ENCODE data around the gene DPH1. TPM values are rescaled to one million over a fixed set of nuclear protein-coding genes. Genes with fewer than 3 reads are reported as not detected.

The DPH1 gene
- total and polyA plus RNA-seq, 4 donors: 9.8 to 24.6 (median 19.4) TPM

GRCh38 chr17:2054262-2054511 is 24.2 kb downstream of the DPH1 start:
- Histone ChIP-seq H3K9me3 (ENCODE audit: control insufficient read depth in 4 of 4, low read length in 3 of 4) (no peaks in the 10 kb centered on the region), H3K36me3 (ENCODE audit: control insufficient read depth in 4 of 4, insufficient read depth in 3 of 4, low read depth in 1 of 4, low read length in 3 of 4) (no peaks in the 10 kb centered on the region), H3K4me1 (ENCODE audit: control insufficient read depth in 4 of 4, insufficient read depth in 4 of 4, low read length in 3 of 4) (peaks cover 13 to 48% (median 33%) of the 10 kb centered on the region in 4 donors), H3K27ac (ENCODE audit: low read depth in 1 of 2, low read length in 2 of 2) (peak overlapping the region; percentile 46 to 73), H3K9ac (ENCODE audit: low read depth in 1 of 2, low read length in 2 of 2) (no peak overlapping the region), H3K27me3 (ENCODE audit: control insufficient read depth in 4 of 4, insufficient read depth in 4 of 4, low read length in 3 of 4) (peaks cover 0 to 2% (median 0%) of the 10 kb centered on the region in 4 donors), H3K4me3 (ENCODE audit: low read depth in 1 of 3, low read length in 3 of 3) (peak overlapping the region in 1 of 3 donors; percentile 28)
- TF ChIP-seq, protein P1, sequence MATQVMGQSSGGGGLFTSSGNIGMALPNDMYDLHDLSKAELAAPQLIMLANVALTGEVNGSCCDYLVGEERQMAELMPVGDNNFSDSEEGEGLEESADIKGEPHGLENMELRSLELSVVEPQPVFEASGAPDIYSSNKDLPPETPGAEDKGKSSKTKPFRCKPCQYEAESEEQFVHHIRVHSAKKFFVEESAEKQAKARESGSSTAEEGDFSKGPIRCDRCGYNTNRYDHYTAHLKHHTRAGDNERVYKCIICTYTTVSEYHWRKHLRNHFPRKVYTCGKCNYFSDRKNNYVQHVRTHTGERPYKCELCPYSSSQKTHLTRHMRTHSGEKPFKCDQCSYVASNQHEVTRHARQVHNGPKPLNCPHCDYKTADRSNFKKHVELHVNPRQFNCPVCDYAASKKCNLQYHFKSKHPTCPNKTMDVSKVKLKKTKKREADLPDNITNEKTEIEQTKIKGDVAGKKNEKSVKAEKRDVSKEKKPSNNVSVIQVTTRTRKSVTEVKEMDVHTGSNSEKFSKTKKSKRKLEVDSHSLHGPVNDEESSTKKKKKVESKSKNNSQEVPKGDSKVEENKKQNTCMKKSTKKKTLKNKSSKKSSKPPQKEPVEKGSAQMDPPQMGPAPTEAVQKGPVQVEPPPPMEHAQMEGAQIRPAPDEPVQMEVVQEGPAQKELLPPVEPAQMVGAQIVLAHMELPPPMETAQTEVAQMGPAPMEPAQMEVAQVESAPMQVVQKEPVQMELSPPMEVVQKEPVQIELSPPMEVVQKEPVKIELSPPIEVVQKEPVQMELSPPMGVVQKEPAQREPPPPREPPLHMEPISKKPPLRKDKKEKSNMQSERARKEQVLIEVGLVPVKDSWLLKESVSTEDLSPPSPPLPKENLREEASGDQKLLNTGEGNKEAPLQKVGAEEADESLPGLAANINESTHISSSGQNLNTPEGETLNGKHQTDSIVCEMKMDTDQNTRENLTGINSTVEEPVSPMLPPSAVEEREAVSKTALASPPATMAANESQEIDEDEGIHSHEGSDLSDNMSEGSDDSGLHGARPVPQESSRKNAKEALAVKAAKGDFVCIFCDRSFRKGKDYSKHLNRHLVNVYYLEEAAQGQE (IDR thresholded peaks at IDR 0.05): no peak
- TF ChIP-seq GABPA (IDR thresholded peaks at IDR 0.05 in 1 of 2, conservative IDR thresholded peaks at IDR 0.05 in 1 of 2) (no peak), JUND (IDR thresholded peaks at IDR 0.05) (no peak), HNF4A (conservative IDR thresholded peaks at IDR 0.05) (no peak), FOXA2 (IDR thresholded peaks at IDR 0.05) (no peak), YY1 (IDR thresholded peaks at IDR 0.05) (no peak), TAF1 (conservative IDR thresholded peaks at IDR 0.05) (no peak), RXRA (IDR thresholded peaks at IDR 0.05) (no peak), EGR1 (IDR thresholded peaks at IDR 0.05; ENCODE audit: low read depth in 2 of 2) (no peak), RAD21 (IDR thresholded peaks at IDR 0.05) (no peak), NR2F2 (IDR thresholded peaks at IDR 0.05) (no peak)
- 13% methylated on average over 16 of the region's 16 CpGs for WGBS
- no peak for DNase-seq (ENCODE audit: low spot score)

DNA sequence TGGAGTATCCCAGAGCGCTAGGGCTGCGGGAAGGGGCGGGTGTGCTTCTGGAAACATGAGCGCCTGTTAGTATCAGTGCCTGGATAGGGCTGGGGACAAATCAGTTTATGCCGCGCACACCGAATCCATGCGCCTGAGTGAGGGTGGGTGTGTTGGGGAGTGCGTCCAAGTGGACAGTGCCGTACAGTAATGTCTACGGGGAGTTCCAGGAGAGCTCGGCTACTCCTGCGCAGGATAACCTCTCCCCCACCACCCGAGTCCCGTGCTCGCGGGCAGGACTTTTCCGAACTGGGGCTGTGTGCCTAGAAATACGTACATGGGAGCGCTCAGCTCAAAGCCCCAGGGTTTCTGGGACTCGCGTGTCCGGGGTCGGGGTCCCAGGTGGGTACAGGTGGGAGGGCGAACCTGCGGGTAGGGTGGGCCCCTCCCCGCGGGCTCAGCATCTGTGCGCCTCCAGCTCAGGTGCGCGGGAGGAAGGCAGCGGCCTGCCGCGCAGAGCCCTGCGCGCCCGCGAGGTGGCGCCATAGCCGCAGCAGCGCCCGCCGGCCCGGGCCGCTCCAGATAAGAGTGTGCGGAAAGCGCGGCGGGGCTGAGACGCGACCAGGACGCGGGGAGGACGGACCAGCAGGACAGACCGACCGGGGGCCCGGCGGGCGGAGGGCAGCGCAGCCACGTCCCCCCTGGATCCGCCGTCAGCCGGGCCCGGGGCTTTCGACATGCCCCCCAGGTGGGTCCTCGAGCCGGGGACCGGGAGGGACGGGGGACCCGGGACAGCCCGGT is 24.7 kb downstream of the DPH1 start, which contains the start of gene HIC1:
TSS of gene HIC1 (plus strand) at position 592 of the 780 bp plus-strand sequence. CDS start 1,588 bp downstream, outside the sequence.
- Histone ChIP-seq H3K9ac (ENCODE audit: low read depth in 1 of 2, low read length in 2 of 2) (no peak within 1 kb of the TSS), H3K27me3 (ENCODE audit: control insufficient read depth in 4 of 4, insufficient read depth in 4 of 4, low read length in 3 of 4) (peaks cover 0 to 2% (median 0%) of the 10 kb centered on the region in 4 donors), H3K4me3 (ENCODE audit: low read depth in 1 of 3, low read length in 3 of 3) (peak within 1 kb of the TSS in 2 of 3 donors; percentile 37 to 64), H3K36me3 (ENCODE audit: control insufficient read depth in 4 of 4, insufficient read depth in 3 of 4, low read depth in 1 of 4, low read length in 3 of 4) (peaks cover 0 to under 1% (median 0%) of the 10 kb centered on the region in 4 donors), H3K9me3 (ENCODE audit: control insufficient read depth in 4 of 4, low read length in 3 of 4) (no peaks in the 10 kb centered on the region), H3K27ac (ENCODE audit: low read depth in 1 of 2, low read length in 2 of 2) (peak within 1 kb of the TSS; percentile 73 to 82), H3K4me1 (ENCODE audit: control insufficient read depth in 4 of 4, insufficient read depth in 4 of 4, low read length in 3 of 4) (peaks cover 10 to 43% (median 30%) of the 10 kb centered on the region in 4 donors)
- peak; percentile 81 for DNase-seq (ENCODE audit: low spot score)
- WGBS: 3% methylated on average over 72 of the region's 72 CpGs
- TF ChIP-seq RAD21 (IDR thresholded peaks at IDR 0.05) (peak; percentile 61 to 78), CTCF (IDR thresholded peaks at IDR 0.05; ENCODE audit: low read depth, low read length, missing input control) (peak; percentile 93), HNF4G (IDR thresholded peaks at IDR 0.05) (no peak), SP1 (IDR thresholded peaks at IDR 0.05) (no peak)

Measured in liver (tissue), 9 donors.